GM23338 (cell line): ENCODE data around the gene QRFP.

ENCODE experiments used
- ZNF331 ChIP-seq: fragments of 250-450 bp; sonication (Bioruptor Pico); IDR thresholded peaks from 2 replicates; pipeline ENCODE4 v1.5.0; 2020; ENCODE audit warnings: low read depth, mild to moderate bottlenecking, moderate library complexity
- TF ChIP-seq, protein P1 (sequence below), 2 experiments: fragments of 200-600 bp in 1 of 2; sonication (generic) in 1 of 2; conservative IDR thresholded peaks; 2 replicates each; pipeline versions ENCODE4 v1.5.1 to v1.6.1; 2016 to 2017; ENCODE audit warnings: antibody characterized with exemption in 2 of 2, low read depth in 2 of 2, mild to moderate bottlenecking in 2 of 2, moderate library complexity in 1 of 2

DNA sequence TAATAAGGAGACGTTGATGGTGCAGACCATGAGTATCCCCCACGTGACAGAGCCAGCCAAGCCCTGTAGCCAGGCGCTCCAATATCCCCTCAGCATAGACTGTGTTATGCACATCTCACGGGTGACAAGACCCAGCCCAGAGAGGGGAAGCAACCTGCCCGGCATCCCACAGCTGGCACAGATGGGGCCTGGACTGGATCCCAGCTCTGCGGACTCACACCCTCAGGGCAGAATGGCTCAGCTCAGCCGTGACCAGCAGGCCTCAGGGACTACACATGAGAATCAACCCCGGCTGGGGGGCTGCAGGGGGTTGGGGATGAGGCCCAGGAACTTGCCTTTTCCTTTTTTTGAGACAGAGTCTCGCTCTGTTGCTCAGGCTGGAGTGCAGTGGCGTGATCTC, 30.7 kb upstream of the QRFP start:
- TF ChIP-seq, protein P1, sequence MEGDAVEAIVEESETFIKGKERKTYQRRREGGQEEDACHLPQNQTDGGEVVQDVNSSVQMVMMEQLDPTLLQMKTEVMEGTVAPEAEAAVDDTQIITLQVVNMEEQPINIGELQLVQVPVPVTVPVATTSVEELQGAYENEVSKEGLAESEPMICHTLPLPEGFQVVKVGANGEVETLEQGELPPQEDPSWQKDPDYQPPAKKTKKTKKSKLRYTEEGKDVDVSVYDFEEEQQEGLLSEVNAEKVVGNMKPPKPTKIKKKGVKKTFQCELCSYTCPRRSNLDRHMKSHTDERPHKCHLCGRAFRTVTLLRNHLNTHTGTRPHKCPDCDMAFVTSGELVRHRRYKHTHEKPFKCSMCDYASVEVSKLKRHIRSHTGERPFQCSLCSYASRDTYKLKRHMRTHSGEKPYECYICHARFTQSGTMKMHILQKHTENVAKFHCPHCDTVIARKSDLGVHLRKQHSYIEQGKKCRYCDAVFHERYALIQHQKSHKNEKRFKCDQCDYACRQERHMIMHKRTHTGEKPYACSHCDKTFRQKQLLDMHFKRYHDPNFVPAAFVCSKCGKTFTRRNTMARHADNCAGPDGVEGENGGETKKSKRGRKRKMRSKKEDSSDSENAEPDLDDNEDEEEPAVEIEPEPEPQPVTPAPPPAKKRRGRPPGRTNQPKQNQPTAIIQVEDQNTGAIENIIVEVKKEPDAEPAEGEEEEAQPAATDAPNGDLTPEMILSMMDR (conservative IDR thresholded peaks at IDR 0.05; ENCODE audit: low read depth in 2 of 2) = no peak
- no peak for TF ChIP-seq ZNF331 (CRISPR knock-in tag)
